ENCODE measurements around the gene SERTAD3.
"Not testable (repeated sequence)": the region's sequence is repeated elsewhere in the genome, so short reads cannot be mapped to it uniquely, and the experiment has no call there.

DNA sequence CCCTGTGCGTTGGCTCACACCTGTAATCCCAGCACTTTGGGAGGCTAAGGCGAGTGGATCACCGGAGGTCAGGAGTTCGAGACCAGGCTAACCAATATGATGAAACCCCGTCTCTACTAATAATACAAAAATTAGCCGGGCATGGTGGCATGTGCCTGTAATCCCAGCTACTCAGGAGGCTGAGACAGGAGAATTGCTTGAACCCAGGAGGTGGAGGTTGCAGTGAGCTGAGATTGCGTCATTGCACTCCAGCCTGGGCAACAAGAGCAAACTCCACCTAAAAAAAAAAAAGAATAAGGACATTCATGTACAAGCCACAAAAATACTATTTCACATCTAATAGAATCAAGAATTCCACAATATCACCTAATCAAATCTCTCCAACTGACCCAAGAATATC, 15.9 kb downstream of the SERTAD3 start:
- TF ChIP-seq, protein P1, sequence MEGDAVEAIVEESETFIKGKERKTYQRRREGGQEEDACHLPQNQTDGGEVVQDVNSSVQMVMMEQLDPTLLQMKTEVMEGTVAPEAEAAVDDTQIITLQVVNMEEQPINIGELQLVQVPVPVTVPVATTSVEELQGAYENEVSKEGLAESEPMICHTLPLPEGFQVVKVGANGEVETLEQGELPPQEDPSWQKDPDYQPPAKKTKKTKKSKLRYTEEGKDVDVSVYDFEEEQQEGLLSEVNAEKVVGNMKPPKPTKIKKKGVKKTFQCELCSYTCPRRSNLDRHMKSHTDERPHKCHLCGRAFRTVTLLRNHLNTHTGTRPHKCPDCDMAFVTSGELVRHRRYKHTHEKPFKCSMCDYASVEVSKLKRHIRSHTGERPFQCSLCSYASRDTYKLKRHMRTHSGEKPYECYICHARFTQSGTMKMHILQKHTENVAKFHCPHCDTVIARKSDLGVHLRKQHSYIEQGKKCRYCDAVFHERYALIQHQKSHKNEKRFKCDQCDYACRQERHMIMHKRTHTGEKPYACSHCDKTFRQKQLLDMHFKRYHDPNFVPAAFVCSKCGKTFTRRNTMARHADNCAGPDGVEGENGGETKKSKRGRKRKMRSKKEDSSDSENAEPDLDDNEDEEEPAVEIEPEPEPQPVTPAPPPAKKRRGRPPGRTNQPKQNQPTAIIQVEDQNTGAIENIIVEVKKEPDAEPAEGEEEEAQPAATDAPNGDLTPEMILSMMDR (conservative IDR thresholded peaks at IDR 0.05; ENCODE audit: low read depth, low read length) = not testable (repeated sequence)
- not testable (repeated sequence) for TF ChIP-seq EZH2 (IDR thresholded peaks at IDR 0.05; ENCODE audit: borderline replicate concordance, low read depth, low read length, poor library complexity, severe bottlenecking)

Data from A673 (cell line).